Body of pancreas (tissue), 4 donors: ENCODE results near the gene CCNB2. TPM values are rescaled to one million over a fixed set of nuclear protein-coding genes. Genes with fewer than 3 reads are reported as not detected.
"Not testable (repeated sequence)": the region's sequence is repeated elsewhere in the genome, so short reads cannot be mapped to it uniquely, and the experiment has no call there.

Experiments
- ATAC-seq: fragments of 150-250 bp; one replicate; pipeline ENCODE4 v1.9.1; 2016
- DNase-seq, 4 donors: peaks; one replicate each; pipeline ENCODE4 v3.0.0-alpha.2; 2019
- H3K27ac ChIP-seq, 4 donors: fragments of 200-600 bp; sonication (generic); 1 replicate in 3 of 4; 2 replicates in 1 of 4; pipeline versions ENCODE4 v1.5.1 to v1.6.1; 2016 to 2019; ENCODE audit warnings: mild to moderate bottlenecking in 1 of 4, mixed read lengths in 1 of 4, moderate library complexity in 1 of 4
- H3K27me3 ChIP-seq, 2 donors: fragments of 200-600 bp; sonication (generic); one replicate each; pipeline ENCODE4 v1.6.0; 2016; ENCODE audit warnings: mild to moderate bottlenecking in 1 of 2
- H3K36me3 ChIP-seq, 2 donors: fragments of 200-600 bp; sonication (generic); replicated peaks in 1 of 2; 2 replicates each; pipeline ENCODE4 v1.5.1; 2016; ENCODE audit warnings: low read depth in 2 of 2; ENCODE audit not compliant: insufficient read depth in 1 of 2
- H3K4me1 ChIP-seq: fragments of 200-600 bp; sonication (generic); one replicate; pipeline ENCODE4 v1.6.0; 2016
- H3K4me3 ChIP-seq, 2 donors: fragments of 200-600 bp; sonication (generic); 1 replicate in 1 of 2; 2 replicates in 1 of 2; pipeline ENCODE4 v1.5.1; 2016 to 2019
- H3K9me3 ChIP-seq, 3 donors: fragments of 200-600 bp; sonication (generic); 1 replicate in 2 of 3; 2 replicates in 1 of 3; pipeline ENCODE4 v1.5.1; 2016
- CTCF ChIP-seq, 7 experiments: fragments of 450-650 bp in 4 of 7; fragments of 200-600 bp in 3 of 7; sonication (generic) in 3 of 7; IDR thresholded peaks; one replicate each; pipeline ENCODE4 v1.5.1; 2016 to 2019; ENCODE audit warnings: antibody characterized with exemption in 7 of 7
- POLR2A ChIP-seq, 3 donors: fragments of 450-650 bp; IDR thresholded peaks; one replicate each; pipeline ENCODE4 v1.6.1; 2016; ENCODE audit warnings: antibody characterized with exemption in 3 of 3, mild to moderate bottlenecking in 2 of 3
- WGBS, 2 donors: methylation state at CpG; one replicate each; pipeline ENCODE4 v1.1.5; 2017; 5-methylcytosine and 5-hydroxymethylcytosine counted together
- intact Hi-C: fragments of 100-400 bp; cut with DNase I; formaldehyde crosslinking; loops from one replicate; pipeline ENCODE4 v1.15.1; 2023
- total RNA-seq, 2 donors: library from RNA; depleted of rRNA; stranded (reverse); fragments of >200 nt; gene quantifications; one replicate each; pipeline ENCODE4 v1.1.0, GENCODE V29; 2016

The CCNB2 gene
- total RNA-seq, 2 donors from 2014 or later = 0.26 TPM; not detected in 1

- Histone ChIP-seq H3K4me3 (no peak overlapping the region), H3K4me1 (no peaks in the 10 kb centered on the region), H3K36me3 (peaks cover 0 to 8% of the 10 kb centered on the region in 2 donors), H3K9me3 (no peaks in the 10 kb centered on the region), H3K27me3 (no peaks in the 10 kb centered on the region), H3K27ac (no peak overlapping the region)
- intact Hi-C loops = no loop called here
- 87 to 95% methylated on average over 7 to 9 of the region's 9 CpGs for WGBS, 2 donors
- no peak for DNase-seq
- ATAC-seq = no peak
- no peak for TF ChIP-seq CTCF (IDR thresholded peaks at IDR 0.05)
- no peak for TF ChIP-seq POLR2A (IDR thresholded peaks at IDR 0.05)
Observed at GRCh38 chr15:59159210-59159609, 54.3 kb downstream of the CCNB2 start.

- TF ChIP-seq POLR2A (IDR thresholded peaks at IDR 0.05) (no peak), CTCF (IDR thresholded peaks at IDR 0.05) (peak in 4 of 7 experiments; percentile 25 to 32 (median 26))
- DNase-seq = peak in 1 of 4 donors; percentile 27
- WGBS, 2 donors = 83 to 84% methylated on average over 13 to 22 of the region's 23 CpGs
- H3K9me3 ChIP-seq = no peaks in the 10 kb centered on the region
- intact Hi-C loops = no loop called here
- H3K36me3 ChIP-seq = peaks cover 0 to 8% of the 10 kb centered on the region in 2 donors
- H3K27ac ChIP-seq = no peak overlapping the region
- H3K27me3 ChIP-seq = no peaks in the 10 kb centered on the region
- H3K4me1 ChIP-seq = peaks cover 8% of the 10 kb centered on the region
- no peak overlapping the region for H3K4me3 ChIP-seq
- ATAC-seq = no peak
Observed at GRCh38 chr15:59160880-59161593, 56.1 kb downstream of the CCNB2 start.

GRCh38 chr15:59162080-59162479, 57.1 kb downstream of the CCNB2 start:
- not testable (repeated sequence) for H3K36me3 ChIP-seq

GRCh38 chr15:59165726-59166125, 60.8 kb downstream of the CCNB2 start:
- no peak for TF ChIP-seq POLR2A (IDR thresholded peaks at IDR 0.05)
- no peak for TF ChIP-seq CTCF (IDR thresholded peaks at IDR 0.05)
- H3K27ac ChIP-seq = peak overlapping the region in 3 of 4 donors; percentile 27 to 45 (median 40)
- 31 to 38% methylated on average over 3 of the region's 3 CpGs for WGBS, 2 donors
- DNase-seq (peak in 2 of 4 donors; percentile 30 to 49), ATAC-seq (no peak)
- H3K4me3 ChIP-seq = no peak overlapping the region
- no peaks in the 10 kb centered on the region for H3K27me3 ChIP-seq
- peaks cover 0 to 2% of the 10 kb centered on the region in 2 donors for H3K36me3 ChIP-seq
- intact Hi-C loops = no loop called here
- H3K4me1 ChIP-seq = peaks cover 31% of the 10 kb centered on the region
- no peaks in the 10 kb centered on the region for H3K9me3 ChIP-seq

More at GRCh38 chr15:59162080-59162479, 57.1 kb downstream of the CCNB2 start:
- DNase-seq, H3K9me3 ChIP-seq, intact Hi-C loops, ATAC-seq, H3K27ac ChIP-seq, H3K4me3 ChIP-seq, H3K27me3 ChIP-seq: not testable (repeated sequence)
- 95 to 96% methylated on average over 8 of the region's 8 CpGs for WGBS, 2 donors
- peaks cover 18% of the 10 kb centered on the region for H3K4me1 ChIP-seq

- DNase-seq (no peak), ATAC-seq (no peak)
- peak overlapping the region in 3 of 4 donors; percentile 27 to 45 (median 40) for H3K27ac ChIP-seq
- intact Hi-C loops = no loop called here
- peaks cover 32% of the 10 kb centered on the region for H3K4me1 ChIP-seq
- no peaks in the 10 kb centered on the region for H3K9me3 ChIP-seq
- H3K27me3 ChIP-seq = no peaks in the 10 kb centered on the region
- H3K4me3 ChIP-seq = no peak overlapping the region
- TF ChIP-seq CTCF (IDR thresholded peaks at IDR 0.05) (no peak), POLR2A (IDR thresholded peaks at IDR 0.05) (no peak)
- 33 to 44% methylated on average over 4 of the region's 4 CpGs for WGBS, 2 donors
- H3K36me3 ChIP-seq = peaks cover 0 to 2% of the 10 kb centered on the region in 2 donors
Observed at GRCh38 chr15:59166166-59166565, 61.2 kb downstream of the CCNB2 start.
